IMR-90 (cell line): ENCODE measurements around the gene SDR9C7. TPM values are rescaled to one million over a fixed set of nuclear protein-coding genes. Genes with fewer than 3 reads are reported as not detected.

Experiments used
- ATAC-seq: fragments of 200-7000 bp; cut with Tn5 transposase; 2 replicates; pipeline ENCODE4 v1.9.1; 2020; ENCODE audit warnings: low read depth, mild to moderate bottlenecking, moderate library complexity
- BruUV-seq: library from RNA; stranded (reverse); fragments of 400-500 nt; replicated peaks from 2 replicates; lab custom pipeline; 2021; lab: Mats Ljungman, UMichigan
- CTCF ChIA-PET: fragments of 300-600 bp; formaldehyde crosslinking; extraction: SDS; loops from one replicate; lab custom pipeline; 2021; ENCODE audit warnings: antibody characterized with exemption; lab: Yijun Ruan, JAX
- POLR2A ChIA-PET: fragments of 300-600 bp; sonication (Branson Sonifier 250); formaldehyde crosslinking; loops from one replicate; lab custom pipeline; 2022; ENCODE audit warnings: antibody characterized with exemption; ENCODE audit not compliant: unreplicated experiment; lab: Charles Lee
- DNase-seq: peaks from one replicate; pipeline ENCODE4 v3.0.0; 2013
- H2AFZ ChIP-seq: replicated peaks from 2 replicates; pipeline ENCODE3; 2013; ENCODE audit warnings: low read length, mild to moderate bottlenecking; ENCODE audit not compliant: poor library complexity
- H2AK5ac ChIP-seq: 2 replicates; pipeline ENCODE4 v1.6.1; 2013; ENCODE audit warnings: low read depth, low read length, inconsistent platforms
- H2AK9ac ChIP-seq: replicated peaks from 2 replicates; pipeline ENCODE3; 2013; ENCODE audit warnings: mild to moderate bottlenecking, low read depth, low read length, moderate library complexity; ENCODE audit not compliant: poor library complexity
- H2BK120ac ChIP-seq: 2 replicates; pipeline ENCODE4 v1.6.1; 2013; ENCODE audit warnings: low read depth, low read length, inconsistent platforms
- H2BK15ac ChIP-seq: 3 replicates; pipeline ENCODE4 v1.6.1; 2013; ENCODE audit warnings: low read depth, low read length, inconsistent platforms
- H2BK20ac ChIP-seq: 2 replicates; pipeline ENCODE4 v1.6.1; 2013; ENCODE audit warnings: low read depth, mild to moderate bottlenecking, inconsistent platforms, low read length, moderate library complexity
- H2BK5ac ChIP-seq: 2 replicates; pipeline ENCODE4 v1.6.1; 2013; ENCODE audit warnings: mild to moderate bottlenecking, low read depth, low read length, inconsistent platforms; ENCODE audit not compliant: poor library complexity, severe bottlenecking
- H3K14ac ChIP-seq: replicated peaks from 2 replicates; pipeline ENCODE4 v1.6.1; 2013; ENCODE audit warnings: low read depth, low read length, inconsistent platforms
- H3K18ac ChIP-seq: 2 replicates; pipeline ENCODE4 v1.6.1; 2013; ENCODE audit warnings: low read depth, low read length, control low read depth
- H3K23ac ChIP-seq: 2 replicates; pipeline ENCODE4 v1.6.1; 2013; ENCODE audit warnings: low read depth, low read length, inconsistent platforms
- H3K27ac ChIP-seq: 2 replicates; pipeline ENCODE4 v1.5.1; 2013; ENCODE audit warnings: mild to moderate bottlenecking, control low read depth, low read length; ENCODE audit not compliant: insufficient read depth
- H3K27me3 ChIP-seq: 2 replicates; pipeline ENCODE4 v1.6.1; 2013; ENCODE audit warnings: low read length; ENCODE audit not compliant: control insufficient read depth, insufficient read depth
- H3K36me3 ChIP-seq: 2 replicates; pipeline ENCODE4 v1.6.1; 2013; ENCODE audit warnings: low read length, mixed read lengths; ENCODE audit not compliant: control insufficient read depth, insufficient read depth
- H3K4ac ChIP-seq: 2 replicates; pipeline ENCODE4 v1.6.1; 2013; ENCODE audit warnings: low read depth, low read length, inconsistent platforms
- H3K4me1 ChIP-seq: 2 replicates; pipeline ENCODE4 v1.6.1; 2013; ENCODE audit warnings: low read length, mixed read lengths; ENCODE audit not compliant: control insufficient read depth, insufficient read depth
- H3K4me2 ChIP-seq: 2 replicates; pipeline ENCODE4 v1.6.1; 2013; ENCODE audit warnings: low read depth, mild to moderate bottlenecking, control low read depth, low read length, moderate library complexity
- H3K4me3 ChIP-seq: 2 replicates; pipeline ENCODE4 v1.5.1; 2013; ENCODE audit warnings: low read depth, mild to moderate bottlenecking, control low read depth, low read length, moderate library complexity; ENCODE audit not compliant: insufficient read depth
- H3K56ac ChIP-seq: 2 replicates; pipeline ENCODE4 v1.6.1; 2013; ENCODE audit warnings: low read length, inconsistent platforms; ENCODE audit not compliant: insufficient read depth; ENCODE audit errors: extremely low read depth
- H3K79me1 ChIP-seq, 2 experiments: 2 replicates each; pipeline ENCODE4 v1.6.1; 2013; ENCODE audit warnings: low read length in 2 of 2, inconsistent platforms in 1 of 2, low read depth in 1 of 2
- H3K9ac ChIP-seq: 2 replicates; pipeline ENCODE4 v1.6.1; 2013; ENCODE audit warnings: low read depth, low read length, control low read depth
- H3K9me1 ChIP-seq: 2 replicates; pipeline ENCODE4 v1.6.1; 2013; ENCODE audit warnings: low read length, inconsistent platforms; ENCODE audit not compliant: insufficient read depth
- H3K9me3 ChIP-seq: 2 replicates; pipeline ENCODE4 v1.6.1; 2013; ENCODE audit warnings: low read length; ENCODE audit not compliant: control insufficient read depth, insufficient read depth
- H4K20me1 ChIP-seq: 2 replicates; pipeline ENCODE4 v1.6.1; 2013; ENCODE audit warnings: low read length, inconsistent platforms; ENCODE audit not compliant: insufficient read depth
- H4K5ac ChIP-seq: 2 replicates; pipeline ENCODE4 v1.6.1; 2013; ENCODE audit warnings: mild to moderate bottlenecking, low read depth, low read length, control low read depth
- H4K8ac ChIP-seq, 2 experiments: 2 replicates each; pipeline ENCODE4 v1.6.1; 2013; ENCODE audit warnings: low read depth in 2 of 2, low read length in 2 of 2, control low read depth in 1 of 2, inconsistent platforms in 1 of 2
- H4K91ac ChIP-seq: 2 replicates; pipeline ENCODE4 v1.6.1; 2013; ENCODE audit warnings: low read depth, low read length, inconsistent platforms; ENCODE audit not compliant: insufficient read depth
- BHLHE40 ChIP-seq: fragments of 150-350 bp; IDR thresholded peaks from 2 replicates; pipeline ENCODE4 v1.6.1; 2016; ENCODE audit warnings: mild to moderate bottlenecking, low read depth, low read length
- CEBPB ChIP-seq: IDR thresholded peaks from 2 replicates; pipeline ENCODE4 v1.6.1; 2012; ENCODE audit warnings: low read depth, low read length, improper control_type of control experiment
- CHD1 ChIP-seq: IDR thresholded peaks from 2 replicates; pipeline ENCODE4 v1.6.1; 2012; ENCODE audit warnings: low read depth, low read length, improper control_type of control experiment
- CTCF ChIP-seq: conservative IDR thresholded peaks from 2 replicates; pipeline ENCODE4 v1.5.1; 2012; ENCODE audit warnings: mild to moderate bottlenecking, low read depth, low read length, improper control_type of control experiment
- ELK1 ChIP-seq: fragments of 150-350 bp; IDR thresholded peaks from 2 replicates; pipeline ENCODE4 v1.6.1; 2016; ENCODE audit warnings: low read depth, mild to moderate bottlenecking, low read length, moderate library complexity, borderline replicate concordance
- FOS ChIP-seq: fragments of 150-350 bp; IDR thresholded peaks from 2 replicates; pipeline ENCODE4 v1.6.1; 2016; ENCODE audit warnings: low read depth, low read length
- MAFK ChIP-seq: IDR thresholded peaks from 2 replicates; pipeline ENCODE4 v1.6.1; 2012; ENCODE audit warnings: low read depth, low read length, improper control_type of control experiment
- MAZ ChIP-seq: IDR thresholded peaks from 2 replicates; pipeline ENCODE4 v1.6.1; 2012; ENCODE audit warnings: low read depth, mild to moderate bottlenecking, low read length, improper control_type of control experiment, moderate library complexity, borderline replicate concordance
- MXI1 ChIP-seq: IDR thresholded peaks from 2 replicates; pipeline ENCODE4 v1.6.1; 2012; ENCODE audit warnings: low read depth, mild to moderate bottlenecking, low read length, moderate library complexity, borderline replicate concordance
- NFE2L2 ChIP-seq: fragments of 150-350 bp; IDR thresholded peaks from 2 replicates; pipeline ENCODE4 v1.6.1; 2016; ENCODE audit warnings: low read depth, mild to moderate bottlenecking, low read length
- POLR2A ChIP-seq: IDR thresholded peaks from 2 replicates; pipeline ENCODE4 v1.6.1; 2012; ENCODE audit warnings: mild to moderate bottlenecking, low read depth, low read length
- RAD21 ChIP-seq: IDR thresholded peaks from 2 replicates; pipeline ENCODE4 v1.6.1; 2012; ENCODE audit warnings: low read length, improper control_type of control experiment
- RCOR1 ChIP-seq: IDR thresholded peaks from 2 replicates; pipeline ENCODE4 v1.6.1; 2012; ENCODE audit warnings: mild to moderate bottlenecking, low read length, improper control_type of control experiment; ENCODE audit not compliant: insufficient replicate concordance
- RFX5 ChIP-seq: IDR thresholded peaks from 2 replicates; pipeline ENCODE4 v1.8.0; 2012; ENCODE audit warnings: low read depth, mild to moderate bottlenecking, low read length, moderate library complexity
- SMC3 ChIP-seq: fragments of 150-350 bp; IDR thresholded peaks from 2 replicates; pipeline ENCODE4 v1.6.1; 2016; ENCODE audit warnings: low read depth, mild to moderate bottlenecking, antibody characterized with exemption, low read length, moderate library complexity
- USF2 ChIP-seq: fragments of 150-350 bp; IDR thresholded peaks from 2 replicates; pipeline ENCODE4 v1.6.1; 2017; ENCODE audit warnings: mild to moderate bottlenecking, antibody characterized with exemption, low read length, low read depth
- WGBS, 2 experiments: methylation state at CpG; one replicate each; pipeline versions ENCODE4 v1.1.5 to v1.1.7; 2013; ENCODE audit warnings: missing lambda C conversion rate in 2 of 2; ENCODE audit not compliant: insufficient read length in 1 of 2; ENCODE audit errors: extremely low coverage in 2 of 2; 5-methylcytosine and 5-hydroxymethylcytosine counted together
- dilution Hi-C: fragments of 300-500 bp; cut with HindIII; formaldehyde crosslinking; loops from one replicate; pipeline ENCODE4 v1.14.3; 2018; ENCODE audit warnings: low sequenced_read_pairs; ENCODE audit not compliant: unreplicated experiment
- in situ Hi-C: fragments of 300-500 bp; cut with MboI; formaldehyde crosslinking; loops from 3 replicates; pipeline ENCODE4 v1.14.3; 2019; ENCODE audit warnings: low sequenced_read_pairs, inconsistent platforms, mixed read lengths
- intact Hi-C: fragments of 100-400 bp; cut with micrococcal nuclease; formaldehyde crosslinking; loops from 2 replicates; pipeline ENCODE4 v1.10.0; 2022
- polyA plus RNA-seq, 3 experiments: library from polyadenylated mRNA; depleted of rRNA; stranded (reverse); fragments of >200 nt; gene quantifications; 2 replicates each; pipeline ENCODE4 v1.2.3, GENCODE V29; 2012; ENCODE audit warnings: low replicate concordance in 1 of 3
- total RNA-seq: library from RNA; depleted of rRNA; stranded (reverse); fragments of >200 nt; gene quantifications from 2 replicates; pipeline ENCODE4 v1.2.3, GENCODE V29; 2012

Gene SDR9C7
- total and polyA plus RNA-seq, 2 of the 4 experiments (the other 2 are of a cell fraction) = not detected

- Histone ChIP-seq H2AFZ (no peak overlapping the region), H3K79me1 (no peaks in the 10 kb centered on the region), H4K20me1 (no peaks in the 10 kb centered on the region), H3K18ac (no peak overlapping the region), H3K9me3 (peaks cover 3% of the 10 kb centered on the region), H2BK15ac (no peak overlapping the region), H3K27me3 (peaks cover 45% of the 10 kb centered on the region), H3K27ac (no peak overlapping the region), H4K8ac (no peak overlapping the region), H3K4me2 (no peak overlapping the region), H2AK5ac (no peak overlapping the region), H3K9ac (no peak overlapping the region), H2AK9ac (no peak overlapping the region), H3K4me1 (no peaks in the 10 kb centered on the region), H4K91ac (no peak overlapping the region), H2BK20ac (no peak overlapping the region), H3K23ac (no peak overlapping the region), H3K4ac (no peak overlapping the region), H3K36me3 (no peaks in the 10 kb centered on the region), H3K56ac (no peak overlapping the region), H4K5ac (no peak overlapping the region), H3K14ac (no peak overlapping the region), H2BK5ac (no peak overlapping the region), H2BK120ac (no peak overlapping the region), H3K9me1 (0 out of 2 replicates have a peak, but pooled peaks cover 5% of the 10 kb centered on the region), H3K4me3 (no peak overlapping the region)
- WGBS, 2 experiments = no CpG with 5 or more reads among the region's 1 CpG
- DNase-seq (no peak), ATAC-seq (no peak)
- no peak for TF ChIP-seq POLR2A
- TF ChIP-seq CEBPB = no peak
- no peak for TF ChIP-seq CHD1
- TF ChIP-seq ELK1 = no peak
- no peak for TF ChIP-seq FOS
- no peak for TF ChIP-seq MXI1
- TF ChIP-seq SMC3 = no peak
- TF ChIP-seq BHLHE40 = no peak
- TF ChIP-seq MAZ = no peak
- no peak for TF ChIP-seq MAFK
- TF ChIP-seq RFX5 = no peak
- no peak for TF ChIP-seq NFE2L2
- no peak for TF ChIP-seq CTCF
- no peak for TF ChIP-seq RCOR1
- TF ChIP-seq USF2 = no peak
- no peak for TF ChIP-seq RAD21
- in situ Hi-C loops = no loop called here
- CTCF ChIA-PET = no interaction called here
- dilution Hi-C loops = no loop called here
- POLR2A ChIA-PET = no interaction called here
- intact Hi-C loops = no loop called here
- no TSS peak for BruUV-seq
These were observed 19.1 kb upstream of the SDR9C7 start for GRCh38 chr12:56953314-56953713.
